Fibroblast of lung (primary cell): ENCODE results near the gene CARD8.

Source experiments
- CTCF ChIP-seq, 2 donors: IDR thresholded peaks in 1 of 2; conservative IDR thresholded peaks in 1 of 2; 1 replicate in 1 of 2; 2 replicates in 1 of 2; pipeline ENCODE4 v1.5.1; 2011 to 2012; ENCODE audit warnings: low read length in 2 of 2, control low read depth in 1 of 2, inconsistent platforms in 1 of 2, low read depth in 1 of 2, mild to moderate bottlenecking in 1 of 2
- EZH2 ChIP-seq: IDR thresholded peaks from 2 replicates; pipeline ENCODE4 v1.5.1; 2012; ENCODE audit warnings: low read length, control low read depth, mild to moderate bottlenecking; ENCODE audit errors: missing control alignments

- no peak for TF ChIP-seq CTCF (conservative IDR thresholded peaks at IDR 0.05 in 1 of 2, IDR thresholded peaks at IDR 0.05 in 1 of 2; ENCODE audit: low read depth in 1 of 2, low read length in 2 of 2)
- no peak for TF ChIP-seq EZH2
Measured at GRCh38 chr19:48196321-48196763, 59.4 kb downstream of the CARD8 start.
